HG03196 (cell line): ENCODE results near the gene INSIG2.

ENCODE experiments used
- ATAC-seq: cut with Tn5 transposase; IDR thresholded peaks from one replicate; pipeline ENCODE4 v1.9.1; 2021; ENCODE audit not compliant: unreplicated experiment

The INSIG2 gene

GRCh38 chr2:118098307-118099030 is 10.2 kb downstream of the INSIG2 start:
- ATAC-seq, result no peak

GRCh38 chr2:118102433-118103082 is 14.3 kb downstream of the INSIG2 start:
- no peak for ATAC-seq

GRCh38 chr2:118103951-118104940 is 16.0 kb downstream of the INSIG2 start:
- peak; percentile 88 for ATAC-seq

- no peak for ATAC-seq
These were observed 17.2 kb downstream of the INSIG2 start for GRCh38 chr2:118105497-118105896.

- ATAC-seq, result no peak
These were observed 18.7 kb downstream of the INSIG2 start for GRCh38 chr2:118106926-118107325.

- ATAC-seq, result no peak
These were observed 22.0 kb downstream of the INSIG2 start for GRCh38 chr2:118110310-118110709.

GRCh38 chr2:118110991-118111390 is 22.7 kb downstream of the INSIG2 start:
- ATAC-seq, result no peak

- no peak for ATAC-seq
These were observed 24.6 kb downstream of the INSIG2 start for GRCh38 chr2:118112771-118113334.

GRCh38 chr2:118114863-118115262 is 26.6 kb downstream of the INSIG2 start:
- no peak for ATAC-seq

GRCh38 chr2:118115761-118116160 is 27.5 kb downstream of the INSIG2 start:
- no peak for ATAC-seq

GRCh38 chr2:118118479-118118878 is 30.2 kb downstream of the INSIG2 start:
- no peak for ATAC-seq

GRCh38 chr2:118119158-118119727 is 31.0 kb downstream of the INSIG2 start:
- ATAC-seq, result no peak

GRCh38 chr2:118119761-118120400 is 31.6 kb downstream of the INSIG2 start:
- ATAC-seq, result no peak

GRCh38 chr2:118120401-118120780 is 32.1 kb downstream of the INSIG2 start:
- ATAC-seq, result no peak

- no peak for ATAC-seq
These were observed 32.8 kb downstream of the INSIG2 start for GRCh38 chr2:118121101-118121500.

GRCh38 chr2:118121986-118122524 is 33.8 kb downstream of the INSIG2 start:
- ATAC-seq, result no peak

- ATAC-seq, result peak; percentile 91
These were observed 34.5 kb downstream of the INSIG2 start for GRCh38 chr2:118122594-118123281.

GRCh38 chr2:118123561-118124232 is 35.4 kb downstream of the INSIG2 start:
- ATAC-seq, result no peak
